22Rv1 (cell line): ENCODE data around the gene RNF133.

Experiments
- H3K27ac ChIP-seq: fragments of 450-650 bp; 2 replicates; pipeline ENCODE4 v1.5.1; 2017
- CTCF ChIP-seq: fragments of 450-650 bp; IDR thresholded peaks from 2 replicates; pipeline ENCODE4 v1.5.1; 2017; ENCODE audit warnings: mild to moderate bottlenecking
- ZFX ChIP-seq: fragments of 450-650 bp; IDR thresholded peaks from 2 replicates; pipeline ENCODE4 v1.6.1; 2017; ENCODE audit warnings: antibody characterized with exemption, borderline replicate concordance

RNF133 gene

GRCh38 chr7:122672536-122672935 is 26.4 kb downstream of the RNF133 start:
- H3K27ac ChIP-seq = no peak overlapping the region
- TF ChIP-seq CTCF (no peak), ZFX (no peak)

GRCh38 chr7:122663733-122664132 is 35.2 kb downstream of the RNF133 start:
- TF ChIP-seq ZFX (no peak), CTCF (no peak)
- no peak overlapping the region for H3K27ac ChIP-seq

- H3K27ac ChIP-seq = no peak overlapping the region
- TF ChIP-seq CTCF = no peak
- TF ChIP-seq ZFX = no peak
Measured at GRCh38 chr7:122658856-122659255, 40.1 kb downstream of the RNF133 start.

- TF ChIP-seq ZFX (no peak), CTCF (no peak)
Measured at GRCh38 chr7:122653685-122654084, 45.2 kb downstream of the RNF133 start.

GRCh38 chr7:122652876-122653275 is 46.0 kb downstream of the RNF133 start:
- no peak overlapping the region for H3K27ac ChIP-seq
- TF ChIP-seq CTCF (no peak), ZFX (no peak)

More at GRCh38 chr7:122653685-122654084, 45.2 kb downstream of the RNF133 start:
- no peak overlapping the region for H3K27ac ChIP-seq

GRCh38 chr7:122651451-122651850 is 47.5 kb downstream of the RNF133 start:
- no peak overlapping the region for H3K27ac ChIP-seq
- no peak for TF ChIP-seq ZFX
- no peak for TF ChIP-seq CTCF
